Measurements from ENCODE around the gene THTPA. TPM values are rescaled to one million over a fixed set of nuclear protein-coding genes. Genes with fewer than 3 reads are reported as not detected.
A peak's percentile ranks its signal among the peaks of the same experiment; 100 is the strongest.

Gene THTPA
- total and polyA plus RNA-seq, 2 of the 4 experiments (the other 2 are of a cell fraction) = 5.0 to 9.2 TPM

DNA sequence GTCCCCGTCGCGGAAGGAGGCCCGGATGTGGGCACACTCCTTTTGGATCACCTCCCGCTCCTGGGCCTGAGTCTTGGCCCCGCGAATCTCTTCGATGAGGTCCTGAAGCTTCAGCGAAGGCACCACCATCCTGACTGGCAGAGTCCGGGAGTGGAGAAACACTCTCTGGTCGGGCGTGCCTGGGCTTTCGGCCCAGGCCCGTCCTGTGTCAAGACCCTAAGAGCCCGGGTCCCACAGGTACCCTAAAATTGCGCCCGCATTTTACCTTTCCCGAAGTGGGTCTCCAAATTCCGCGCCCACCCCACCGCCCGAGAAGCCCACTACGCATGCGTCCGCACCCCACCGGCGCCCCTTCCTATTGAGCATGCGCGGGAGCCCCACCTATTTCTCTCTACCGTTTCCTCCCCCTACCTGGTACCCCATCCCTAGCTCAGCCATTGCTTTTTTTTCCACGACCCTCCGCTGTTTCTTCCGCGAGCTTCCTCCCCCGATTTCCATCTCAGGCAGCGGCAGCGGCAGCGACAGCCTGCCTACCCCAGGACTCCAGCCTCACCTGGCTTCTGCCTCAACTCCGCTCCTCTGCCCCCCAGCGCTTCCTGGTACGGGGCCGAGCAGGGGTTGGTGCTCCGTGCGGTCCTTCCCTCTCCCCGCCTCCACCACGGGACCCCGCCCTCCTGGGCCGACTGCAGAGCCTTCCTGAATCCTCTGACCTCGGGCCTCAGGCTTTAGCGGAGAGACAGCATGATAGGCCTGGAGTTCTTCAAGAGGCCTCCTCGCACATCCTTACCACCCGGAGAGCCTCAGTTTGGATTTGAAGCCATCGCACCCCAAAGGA, 11.3 kb downstream of the THTPA start, which contains the start of gene AP1G2:
Gene AP1G2 (minus strand): TSS at position 606 of the 835 bp plus-strand sequence. CDS start 477 bp downstream, at position 129.
- H2BK15ac ChIP-seq (ENCODE audit: low read depth, low read length) = no peak within 1 kb of the TSS
- H3K4me1 ChIP-seq (ENCODE audit: control insufficient read depth, insufficient read depth, low read length) = peaks cover 2% of the 10 kb centered on the region; the same call in 1 of the 2 replicates
- no peak within 1 kb of the TSS; the same call in 1 of the 2 replicates for H4K91ac ChIP-seq (ENCODE audit: insufficient read depth, low read depth, low read length)
- H3K36me3 ChIP-seq (ENCODE audit: control insufficient read depth, insufficient read depth, low read length) = no peaks in the 10 kb centered on the region
- H3K4me2 ChIP-seq (ENCODE audit: low read depth, low read length) = peak within 1 kb of the TSS; percentile 92
- peak within 1 kb of the TSS; percentile 89 for H4K5ac ChIP-seq (ENCODE audit: low read depth, low read length)
- intact Hi-C loops (cut with micrococcal nuclease) (no loop called here), dilution Hi-C loops (cut with HindIII; ENCODE audit: low sequenced_read_pairs, unreplicated experiment) (no loop called here), in situ Hi-C loops (cut with MboI; ENCODE audit: low sequenced_read_pairs) (no loop called here)
- H4K20me1 ChIP-seq (ENCODE audit: insufficient read depth, low read length) = no peaks in the 10 kb centered on the region
- H2BK20ac ChIP-seq (ENCODE audit: low read depth, low read length) = no peak within 1 kb of the TSS
- no peaks in the 10 kb centered on the region; a peak in 1 of 4 replicates for H3K79me1 ChIP-seq (ENCODE audit: low read depth in 1 of 2, low read length in 2 of 2)
- H3K9ac ChIP-seq (ENCODE audit: low read depth, low read length) = peak within 1 kb of the TSS; percentile 34
- peaks cover 10% of the 10 kb centered on the region; the same call in 1 of the 2 replicates for H3K9me1 ChIP-seq (ENCODE audit: insufficient read depth, low read length)
- TSS peak; percentile 36 for BruUV-seq (replicated peaks)
- peak; percentile 64 for ATAC-seq (ENCODE audit: low read depth)
- peaks cover 19% of the 10 kb centered on the region for H3K27me3 ChIP-seq (ENCODE audit: control insufficient read depth, insufficient read depth, low read length)
- peak within 1 kb of the TSS; percentile 97 to 98 for H4K8ac ChIP-seq (ENCODE audit: low read depth in 2 of 2, low read length in 2 of 2)
- CTCF ChIA-PET = interaction anchor here (1.1 kb wide), 1 partner anchor 7 kb away, joined by 4 read pairs; no protein-coding TSS in a partner anchor
- peak within 1 kb of the TSS; percentile 76 for H3K4ac ChIP-seq (ENCODE audit: low read depth, low read length)
- peak within 1 kb of the TSS; percentile 63 for H3K4me3 ChIP-seq (ENCODE audit: insufficient read depth, low read depth, low read length)
- POLR2A ChIA-PET (ENCODE audit: unreplicated experiment) = no interaction called here
- peak within 1 kb of the TSS; percentile 67; the same call in 1 of the 2 replicates for H3K23ac ChIP-seq (ENCODE audit: low read depth, low read length)
- peak; percentile 28 for DNase-seq
- H3K18ac ChIP-seq (ENCODE audit: low read depth, low read length) = no peak within 1 kb of the TSS
- peak within 1 kb of the TSS; percentile 36; the same call in 1 of the 2 replicates for H2BK120ac ChIP-seq (ENCODE audit: low read depth, low read length)
- H2AK5ac ChIP-seq (ENCODE audit: low read depth, low read length) = no peak within 1 kb of the TSS; the same call in none of the 2 replicates
- H2AK9ac ChIP-seq (replicated peaks; ENCODE audit: low read depth, low read length, poor library complexity) = peak within 1 kb of the TSS; percentile 83
- no peaks in the 10 kb centered on the region for H3K9me3 ChIP-seq (ENCODE audit: control insufficient read depth, insufficient read depth, low read length)
- 4% methylated on average over 37 of the region's 53 CpGs; no CpG with 5 or more reads in 1 of the 2 experiments for WGBS, 2 experiments (ENCODE audit: extremely low coverage in 2 of 2, insufficient read length in 1 of 2)
- H3K14ac ChIP-seq (replicated peaks; ENCODE audit: low read depth, low read length) = peak within 1 kb of the TSS; percentile 68
- H2AFZ ChIP-seq (replicated peaks; ENCODE audit: low read length, poor library complexity) = peak within 1 kb of the TSS; percentile 94
- H3K56ac ChIP-seq (ENCODE audit: extremely low read depth, insufficient read depth, low read length) = 0 out of 2 replicates have a peak within 1 kb of the TSS, but pooled peaks have one; percentile 4
- H2BK5ac ChIP-seq (ENCODE audit: low read depth, low read length, poor library complexity, severe bottlenecking) = no peak within 1 kb of the TSS
- no peak within 1 kb of the TSS; the same call in 1 of the 2 replicates for H3K27ac ChIP-seq (ENCODE audit: insufficient read depth, low read length)
- TF ChIP-seq MAFK (IDR thresholded peaks at IDR 0.05; ENCODE audit: low read depth, low read length) (no peak), CHD1 (IDR thresholded peaks at IDR 0.05; ENCODE audit: low read depth, low read length) (no peak), BHLHE40 (IDR thresholded peaks at IDR 0.05; ENCODE audit: low read depth, low read length) (no peak), RAD21 (IDR thresholded peaks at IDR 0.05; ENCODE audit: low read length) (no peak), RCOR1 (IDR thresholded peaks at IDR 0.05; ENCODE audit: insufficient replicate concordance, low read length) (no peak), CEBPB (IDR thresholded peaks at IDR 0.05; ENCODE audit: low read depth, low read length) (no peak), SMC3 (IDR thresholded peaks at IDR 0.05; ENCODE audit: low read depth, low read length) (no peak), RFX5 (IDR thresholded peaks at IDR 0.05; ENCODE audit: low read depth, low read length) (no peak), MAZ (IDR thresholded peaks at IDR 0.05; ENCODE audit: borderline replicate concordance, low read depth, low read length) (no peak), POLR2A (IDR thresholded peaks at IDR 0.05; ENCODE audit: low read depth, low read length) (no peak), NFE2L2 (IDR thresholded peaks at IDR 0.05; ENCODE audit: low read depth, low read length) (no peak)
- TF ChIP-seq, protein P1, sequence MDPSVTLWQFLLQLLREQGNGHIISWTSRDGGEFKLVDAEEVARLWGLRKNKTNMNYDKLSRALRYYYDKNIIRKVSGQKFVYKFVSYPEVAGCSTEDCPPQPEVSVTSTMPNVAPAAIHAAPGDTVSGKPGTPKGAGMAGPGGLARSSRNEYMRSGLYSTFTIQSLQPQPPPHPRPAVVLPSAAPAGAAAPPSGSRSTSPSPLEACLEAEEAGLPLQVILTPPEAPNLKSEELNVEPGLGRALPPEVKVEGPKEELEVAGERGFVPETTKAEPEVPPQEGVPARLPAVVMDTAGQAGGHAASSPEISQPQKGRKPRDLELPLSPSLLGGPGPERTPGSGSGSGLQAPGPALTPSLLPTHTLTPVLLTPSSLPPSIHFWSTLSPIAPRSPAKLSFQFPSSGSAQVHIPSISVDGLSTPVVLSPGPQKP (IDR thresholded peaks at IDR 0.05; ENCODE audit: borderline replicate concordance, low read depth, low read length) = no peak
- TF ChIP-seq, protein P2, sequence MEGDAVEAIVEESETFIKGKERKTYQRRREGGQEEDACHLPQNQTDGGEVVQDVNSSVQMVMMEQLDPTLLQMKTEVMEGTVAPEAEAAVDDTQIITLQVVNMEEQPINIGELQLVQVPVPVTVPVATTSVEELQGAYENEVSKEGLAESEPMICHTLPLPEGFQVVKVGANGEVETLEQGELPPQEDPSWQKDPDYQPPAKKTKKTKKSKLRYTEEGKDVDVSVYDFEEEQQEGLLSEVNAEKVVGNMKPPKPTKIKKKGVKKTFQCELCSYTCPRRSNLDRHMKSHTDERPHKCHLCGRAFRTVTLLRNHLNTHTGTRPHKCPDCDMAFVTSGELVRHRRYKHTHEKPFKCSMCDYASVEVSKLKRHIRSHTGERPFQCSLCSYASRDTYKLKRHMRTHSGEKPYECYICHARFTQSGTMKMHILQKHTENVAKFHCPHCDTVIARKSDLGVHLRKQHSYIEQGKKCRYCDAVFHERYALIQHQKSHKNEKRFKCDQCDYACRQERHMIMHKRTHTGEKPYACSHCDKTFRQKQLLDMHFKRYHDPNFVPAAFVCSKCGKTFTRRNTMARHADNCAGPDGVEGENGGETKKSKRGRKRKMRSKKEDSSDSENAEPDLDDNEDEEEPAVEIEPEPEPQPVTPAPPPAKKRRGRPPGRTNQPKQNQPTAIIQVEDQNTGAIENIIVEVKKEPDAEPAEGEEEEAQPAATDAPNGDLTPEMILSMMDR (conservative IDR thresholded peaks at IDR 0.05; ENCODE audit: low read depth, low read length) = no peak
- TF ChIP-seq, protein P3, sequence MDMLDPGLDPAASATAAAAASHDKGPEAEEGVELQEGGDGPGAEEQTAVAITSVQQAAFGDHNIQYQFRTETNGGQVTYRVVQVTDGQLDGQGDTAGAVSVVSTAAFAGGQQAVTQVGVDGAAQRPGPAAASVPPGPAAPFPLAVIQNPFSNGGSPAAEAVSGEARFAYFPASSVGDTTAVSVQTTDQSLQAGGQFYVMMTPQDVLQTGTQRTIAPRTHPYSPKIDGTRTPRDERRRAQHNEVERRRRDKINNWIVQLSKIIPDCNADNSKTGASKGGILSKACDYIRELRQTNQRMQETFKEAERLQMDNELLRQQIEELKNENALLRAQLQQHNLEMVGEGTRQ (IDR thresholded peaks at IDR 0.05; ENCODE audit: low read depth, low read length) = no peak

Measured in IMR-90 (cell line).